Sigmoid colon (tissue), 4 donors: ENCODE measurements around the gene GDF15.

Experiments
- EP300 ChIP-seq, 4 donors: sonication (generic); formaldehyde crosslinking; IDR thresholded peaks; one replicate each; pipeline ENCODE4 v1.6.1; 2017; ENCODE audit warnings: antibody characterized with exemption in 4 of 4
- POLR2A ChIP-seq, 2 donors: fragments of 450-650 bp; IDR thresholded peaks; one replicate each; pipeline ENCODE4 v1.6.1; 2016; ENCODE audit warnings: antibody characterized with exemption in 2 of 2, mild to moderate bottlenecking in 2 of 2, moderate library complexity in 2 of 2
- POLR2AphosphoS5 ChIP-seq, 4 donors: sonication (generic); formaldehyde crosslinking; IDR thresholded peaks; one replicate each; pipeline ENCODE4 v1.6.1; 2017; ENCODE audit warnings: antibody characterized with exemption in 4 of 4
- TF ChIP-seq, protein P1 (sequence below), 4 experiments: fragments of 450-650 bp in 3 of 4; fragments of 200-600 bp in 1 of 4; IDR thresholded peaks; one replicate each; pipeline ENCODE4 v1.5.1; 2016 to 2019; ENCODE audit warnings: antibody characterized with exemption in 4 of 4, mild to moderate bottlenecking in 3 of 4, moderate library complexity in 2 of 4

GRCh38 chr19:18433015-18433691 lies 47.2 kb downstream of the GDF15 start:
- TF ChIP-seq, protein P1, sequence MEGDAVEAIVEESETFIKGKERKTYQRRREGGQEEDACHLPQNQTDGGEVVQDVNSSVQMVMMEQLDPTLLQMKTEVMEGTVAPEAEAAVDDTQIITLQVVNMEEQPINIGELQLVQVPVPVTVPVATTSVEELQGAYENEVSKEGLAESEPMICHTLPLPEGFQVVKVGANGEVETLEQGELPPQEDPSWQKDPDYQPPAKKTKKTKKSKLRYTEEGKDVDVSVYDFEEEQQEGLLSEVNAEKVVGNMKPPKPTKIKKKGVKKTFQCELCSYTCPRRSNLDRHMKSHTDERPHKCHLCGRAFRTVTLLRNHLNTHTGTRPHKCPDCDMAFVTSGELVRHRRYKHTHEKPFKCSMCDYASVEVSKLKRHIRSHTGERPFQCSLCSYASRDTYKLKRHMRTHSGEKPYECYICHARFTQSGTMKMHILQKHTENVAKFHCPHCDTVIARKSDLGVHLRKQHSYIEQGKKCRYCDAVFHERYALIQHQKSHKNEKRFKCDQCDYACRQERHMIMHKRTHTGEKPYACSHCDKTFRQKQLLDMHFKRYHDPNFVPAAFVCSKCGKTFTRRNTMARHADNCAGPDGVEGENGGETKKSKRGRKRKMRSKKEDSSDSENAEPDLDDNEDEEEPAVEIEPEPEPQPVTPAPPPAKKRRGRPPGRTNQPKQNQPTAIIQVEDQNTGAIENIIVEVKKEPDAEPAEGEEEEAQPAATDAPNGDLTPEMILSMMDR (IDR thresholded peaks at IDR 0.05), result no peak
- TF ChIP-seq POLR2A (IDR thresholded peaks at IDR 0.05), result no peak
- TF ChIP-seq POLR2AphosphoS5 (IDR thresholded peaks at IDR 0.05), result peak in 3 of 4 donors; percentile 5 to 28 (median 9)
- TF ChIP-seq EP300 (IDR thresholded peaks at IDR 0.05), result no peak
